Smooth muscle cell (in vitro differentiated cells): ENCODE measurements around the gene ULK2. TPM values are rescaled to one million over a fixed set of nuclear protein-coding genes. Genes with fewer than 3 reads are reported as not detected.

Experiments used
- DNase-seq: peaks from one replicate; lab custom pipeline; 2025; ENCODE audit not compliant: unreplicated experiment; lab: John Stamatoyannopoulos, UW
- H2AFZ ChIP-seq: fragments of 200-600 bp; sonication (generic); 2 replicates; pipeline ENCODE4 v1.6.0; 2016; ENCODE audit warnings: antibody characterized with exemption, low read depth, mild to moderate bottlenecking
- H3F3A ChIP-seq: fragments of 200-600 bp; sonication (generic); 2 replicates; pipeline ENCODE4 v1.6.0; 2017; ENCODE audit warnings: antibody characterized with exemption, low read depth
- H3K27ac ChIP-seq: fragments of 200-600 bp; sonication (generic); 2 replicates; pipeline ENCODE4 v1.5.1; 2016; ENCODE audit warnings: low read depth, mild to moderate bottlenecking
- H3K27me3 ChIP-seq: fragments of 200-600 bp; sonication (generic); 2 replicates; pipeline ENCODE4 v1.6.1; 2016; ENCODE audit warnings: low read depth, mild to moderate bottlenecking
- H3K36me3 ChIP-seq: fragments of 200-600 bp; sonication (generic); 2 replicates; pipeline ENCODE4 v1.5.1; 2016; ENCODE audit warnings: low read depth
- H3K4me1 ChIP-seq: fragments of 200-600 bp; sonication (generic); 2 replicates; pipeline ENCODE4 v1.5.1; 2016; ENCODE audit warnings: low read depth
- H3K4me2 ChIP-seq: fragments of 200-600 bp; sonication (generic); 2 replicates; pipeline ENCODE4 v1.6.0; 2016; ENCODE audit warnings: mild to moderate bottlenecking
- H3K4me3 ChIP-seq: fragments of 200-600 bp; sonication (generic); 2 replicates; pipeline ENCODE4 v1.5.1; 2016; ENCODE audit warnings: mild to moderate bottlenecking
- H3K79me2 ChIP-seq: fragments of 200-600 bp; sonication (generic); 2 replicates; pipeline ENCODE4 v1.6.0; 2016; ENCODE audit warnings: low read depth, mild to moderate bottlenecking
- H3K9ac ChIP-seq: fragments of 200-600 bp; sonication (generic); 2 replicates; pipeline ENCODE4 v1.6.0; 2016; ENCODE audit warnings: low read depth
- H3K9me3 ChIP-seq: fragments of 200-600 bp; sonication (generic); replicated peaks from 2 replicates; pipeline ENCODE4 v1.5.1; 2016; ENCODE audit warnings: low read depth
- H4K20me1 ChIP-seq: fragments of 200-600 bp; sonication (generic); 2 replicates; pipeline ENCODE4 v1.6.0; 2016; ENCODE audit warnings: low read depth
- CTCF ChIP-seq: fragments of 200-600 bp; sonication (generic); IDR thresholded peaks from 2 replicates; pipeline ENCODE4 v1.5.1; 2017; ENCODE audit warnings: borderline replicate concordance, mild to moderate bottlenecking, antibody characterized with exemption; ENCODE audit not compliant: insufficient read depth, poor library complexity, severe bottlenecking
- WGBS: methylation state at CpG from one replicate; pipeline ENCODE4 v1.1.7; 2016; ENCODE audit warnings: low lambda C conversion rate; 5-methylcytosine and 5-hydroxymethylcytosine counted together
- polyA plus RNA-seq: library from polyadenylated mRNA; unstranded; fragments of >200 nt; fragmentation: Nextera tagmentation; extraction: Ambion mirVana; gene quantifications from 2 replicates; pipeline ENCODE4 v1.2.1, GENCODE V29; 2016
- total RNA-seq: library from RNA; depleted of rRNA; stranded (reverse); fragments of >200 nt; gene quantifications from 2 replicates; pipeline ENCODE4 v1.2.3, GENCODE V29; 2014

ULK2 gene
- total and polyA plus RNA-seq, 2 experiments from 2014 or later: 9.7 to 24.0 TPM

GRCh38 chr17:19747829-19748806 is 119.6 kb downstream of the ULK2 start, which contains the start of gene ALDH3A1:
ALDH3A1 (minus strand) TSS chr17:19748298; CDS start chr17:19745129, 3,169 bp downstream.
- H3K27ac ChIP-seq: no peak within 1 kb of the TSS
- no peak within 1 kb of the TSS for H2AFZ ChIP-seq
- H3K4me3 ChIP-seq: no peak within 1 kb of the TSS
- no peaks in the 10 kb centered on the region for H3F3A ChIP-seq
- no peak for TF ChIP-seq CTCF
- 84% methylated on average over 25 of the region's 25 CpGs for WGBS
- H4K20me1 ChIP-seq: no peaks in the 10 kb centered on the region
- no peak within 1 kb of the TSS for H3K4me2 ChIP-seq
- no peaks in the 10 kb centered on the region for H3K36me3 ChIP-seq
- no peaks in the 10 kb centered on the region for H3K79me2 ChIP-seq
- no peaks in the 10 kb centered on the region for H3K9me3 ChIP-seq
- H3K4me1 ChIP-seq: peaks cover 6% of the 10 kb centered on the region
- DNase-seq: no peak
- H3K27me3 ChIP-seq: peaks cover 7% of the 10 kb centered on the region
- H3K9ac ChIP-seq: no peak within 1 kb of the TSS

GRCh38 chr17:19747159-19747719 is 120.5 kb downstream of the ULK2 start:
- Histone ChIP-seq H3K4me1 (peaks cover 6% of the 10 kb centered on the region), H3K4me2 (no peak overlapping the region), H3K27ac (no peak overlapping the region), H3K9ac (no peak overlapping the region), H2AFZ (no peak overlapping the region), H3K79me2 (no peaks in the 10 kb centered on the region), H3K27me3 (peaks cover 7% of the 10 kb centered on the region), H4K20me1 (no peaks in the 10 kb centered on the region), H3F3A (no peaks in the 10 kb centered on the region), H3K4me3 (no peak overlapping the region), H3K36me3 (no peaks in the 10 kb centered on the region), H3K9me3 (no peaks in the 10 kb centered on the region)
- no peak for DNase-seq
- 93% methylated on average over 13 of the region's 13 CpGs for WGBS
- no peak for TF ChIP-seq CTCF

DNA sequence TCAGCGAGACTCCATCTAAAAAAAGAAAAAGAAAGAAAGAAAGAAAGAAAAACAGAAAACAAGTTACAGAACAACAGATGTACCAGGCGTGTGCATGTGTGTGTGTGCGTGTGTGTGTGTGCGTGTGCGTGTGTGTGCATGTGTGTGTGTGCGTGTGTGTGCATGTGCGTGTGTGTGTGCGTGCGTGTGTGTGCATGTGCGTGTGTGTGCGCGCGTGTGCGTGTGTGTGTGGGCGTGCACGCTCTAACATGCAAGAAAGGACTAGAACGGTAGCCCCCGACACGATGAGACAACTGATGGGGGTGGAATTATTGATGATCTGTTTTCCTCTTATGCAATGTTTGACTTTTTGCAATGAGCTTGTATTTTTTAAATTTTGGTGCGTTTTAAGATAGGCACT is 121.2 kb downstream of the ULK2 start:
- Histone ChIP-seq H3K36me3 (no peaks in the 10 kb centered on the region), H3K79me2 (no peaks in the 10 kb centered on the region), H3K4me1 (peaks cover 6% of the 10 kb centered on the region), H3K4me2 (no peak overlapping the region), H4K20me1 (no peaks in the 10 kb centered on the region), H3K9ac (no peak overlapping the region), H3K27ac (no peak overlapping the region), H2AFZ (no peak overlapping the region), H3K9me3 (no peaks in the 10 kb centered on the region), H3K27me3 (peaks cover 7% of the 10 kb centered on the region), H3K4me3 (no peak overlapping the region), H3F3A (no peaks in the 10 kb centered on the region)
- TF ChIP-seq CTCF: no peak
- 90% methylated on average over 20 of the region's 20 CpGs for whole genome bisulfite sequencing
- no peak for DNase-seq
